PC-3 (cell line): ENCODE data around the gene CPA1. TPM values are rescaled to one million over a fixed set of nuclear protein-coding genes. Genes with fewer than 3 reads are reported as not detected.

Source experiments
- ATAC-seq: fragments of 200-7000 bp; cut with Tn5 transposase; 2 replicates; pipeline ENCODE4 v1.9.1; 2020; ENCODE audit warnings: mild to moderate bottlenecking, moderate library complexity
- BruUV-seq: library from RNA; stranded (reverse); fragments of 400-500 nt; replicated peaks from 2 replicates; lab custom pipeline; 2021; lab: Mats Ljungman, UMichigan
- CTCF ChIA-PET: fragments of 300-600 bp; sonication (Branson Sonifier 250); formaldehyde crosslinking; loops from one replicate; lab custom pipeline; 2022; ENCODE audit warnings: antibody characterized with exemption; lab: Charles Lee
- POLR2A ChIA-PET: fragments of 300-600 bp; sonication (Branson Sonifier 250); formaldehyde crosslinking; loops from one replicate; lab custom pipeline; 2022; ENCODE audit warnings: antibody characterized with exemption; ENCODE audit not compliant: unreplicated experiment; lab: Charles Lee
- DNase-seq: peaks from one replicate; pipeline ENCODE4 v3.0.0-alpha.2; 2015
- H2AFZ ChIP-seq: fragments of 300-600 bp; sonication (generic); 2 replicates; pipeline ENCODE4 v1.6.0; 2016; ENCODE audit warnings: antibody characterized with exemption, low read length
- H3F3A ChIP-seq: fragments of 300-600 bp; sonication (generic); one replicate; pipeline ENCODE4 v1.6.0; 2017; ENCODE audit warnings: antibody characterized with exemption, low read length, control low read depth, mild to moderate bottlenecking; ENCODE audit not compliant: unreplicated experiment
- H3K27ac ChIP-seq: fragments of 300-600 bp; sonication (generic); 2 replicates; pipeline ENCODE4 v1.5.1; 2016; ENCODE audit warnings: mild to moderate bottlenecking, low read length
- H3K27me3 ChIP-seq: fragments of 300-600 bp; sonication (generic); 2 replicates; pipeline ENCODE4 v1.6.1; 2016; ENCODE audit warnings: low read length, mixed read lengths
- H3K36me3 ChIP-seq: fragments of 300-600 bp; sonication (generic); 2 replicates; pipeline ENCODE4 v1.6.1; 2016; ENCODE audit warnings: low read depth, mixed run types, low read length, mixed read lengths
- H3K4me1 ChIP-seq: fragments of 300-600 bp; sonication (generic); 2 replicates; pipeline ENCODE4 v1.5.1; 2016; ENCODE audit warnings: low read length; ENCODE audit not compliant: insufficient read depth
- H3K4me2 ChIP-seq: fragments of 300-600 bp; sonication (generic); 2 replicates; pipeline ENCODE4 v1.6.0; 2016; ENCODE audit warnings: low read length
- H3K4me3 ChIP-seq: fragments of 300-600 bp; sonication (generic); 2 replicates; pipeline ENCODE4 v1.5.1; 2016; ENCODE audit warnings: mild to moderate bottlenecking, low read length, mixed read lengths
- H3K79me2 ChIP-seq: fragments of 300-600 bp; sonication (generic); 2 replicates; pipeline ENCODE4 v1.6.1; 2017; ENCODE audit warnings: low read length, mixed read lengths
- H3K9ac ChIP-seq: fragments of 300-600 bp; sonication (generic); 2 replicates; pipeline ENCODE4 v1.6.0; 2016; ENCODE audit warnings: mild to moderate bottlenecking, low read length
- H3K9me2 ChIP-seq: fragments of 300-600 bp; sonication (generic); replicated peaks from 2 replicates; pipeline ENCODE4 v1.6.1; 2016; ENCODE audit warnings: mixed run types, low read length, mixed read lengths
- H3K9me3 ChIP-seq: fragments of 300-600 bp; sonication (generic); 2 replicates; pipeline ENCODE4 v1.6.1; 2016; ENCODE audit warnings: low read length, mixed read lengths
- H4K20me1 ChIP-seq: fragments of 300-600 bp; sonication (generic); 2 replicates; pipeline ENCODE4 v1.6.1; 2016; ENCODE audit warnings: low read length, mixed read lengths
- EZH2 ChIP-seq: fragments of 300-600 bp; sonication (generic); IDR thresholded peaks from one replicate; pipeline ENCODE4 v1.6.1; 2017; ENCODE audit warnings: antibody characterized with exemption, mild to moderate bottlenecking, low read length; ENCODE audit not compliant: unreplicated experiment
- EZH2phosphoT487 ChIP-seq: fragments of 300-600 bp; sonication (generic); IDR thresholded peaks from 2 replicates; pipeline ENCODE4 v1.6.1; 2018; ENCODE audit warnings: mild to moderate bottlenecking, antibody characterized with exemption, low read length, borderline replicate concordance
- intact Hi-C: fragments of 100-400 bp; cut with micrococcal nuclease; formaldehyde crosslinking; loops from 2 replicates; pipeline ENCODE4 v1.9.0; 2023
- total RNA-seq: library from RNA; depleted of rRNA; stranded (reverse); fragments of >200 nt; gene quantifications from 2 replicates; pipeline ENCODE4 v1.2.3, GENCODE V29; 2014
- TF ChIP-seq, protein P1 (sequence below): fragments of 300-600 bp; sonication (generic); conservative IDR thresholded peaks from 2 replicates; pipeline ENCODE4 v1.5.1; 2017; ENCODE audit warnings: antibody characterized with exemption, low read depth, mild to moderate bottlenecking, low read length

CPA1 gene
- total RNA-seq, 1 experiment from 2014 or later, result not detected

DNA sequence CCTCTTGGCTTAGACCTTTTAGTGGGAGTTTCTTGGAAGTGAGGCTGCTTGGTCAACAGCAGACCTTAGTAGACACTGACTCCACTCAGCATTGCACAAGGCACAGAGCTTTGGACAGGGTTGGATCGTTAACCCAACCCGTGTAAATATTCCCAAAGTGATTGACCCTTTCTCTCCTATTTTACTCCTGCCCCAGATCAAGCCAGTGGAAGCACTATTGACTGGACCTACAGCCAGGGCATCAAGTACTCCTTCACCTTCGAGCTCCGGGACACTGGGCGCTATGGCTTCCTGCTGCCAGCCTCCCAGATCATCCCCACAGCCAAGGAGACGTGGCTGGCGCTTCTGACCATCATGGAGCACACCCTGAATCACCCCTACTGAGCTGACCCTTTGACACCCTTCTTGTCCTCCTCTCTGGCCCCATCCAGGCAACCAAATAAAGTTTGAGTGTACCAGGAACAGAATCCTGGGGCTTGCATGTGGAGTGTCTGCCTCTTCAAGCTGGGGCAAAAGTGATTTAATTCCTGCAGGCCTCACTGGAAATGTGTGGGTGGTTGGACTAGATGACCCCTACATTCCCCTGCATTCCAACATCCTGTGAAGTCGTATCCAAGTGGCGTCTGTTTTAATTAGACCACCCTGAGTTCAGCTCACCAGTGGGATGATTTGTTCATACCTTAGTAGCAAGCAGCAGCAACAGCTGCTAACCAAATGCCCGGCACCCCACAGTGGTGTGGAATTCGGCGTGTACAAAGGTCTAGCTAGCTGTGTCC lies 7.5 kb downstream of the CPA1 start:
- POLR2A ChIA-PET, result no interaction called here
- TF ChIP-seq, protein P1, sequence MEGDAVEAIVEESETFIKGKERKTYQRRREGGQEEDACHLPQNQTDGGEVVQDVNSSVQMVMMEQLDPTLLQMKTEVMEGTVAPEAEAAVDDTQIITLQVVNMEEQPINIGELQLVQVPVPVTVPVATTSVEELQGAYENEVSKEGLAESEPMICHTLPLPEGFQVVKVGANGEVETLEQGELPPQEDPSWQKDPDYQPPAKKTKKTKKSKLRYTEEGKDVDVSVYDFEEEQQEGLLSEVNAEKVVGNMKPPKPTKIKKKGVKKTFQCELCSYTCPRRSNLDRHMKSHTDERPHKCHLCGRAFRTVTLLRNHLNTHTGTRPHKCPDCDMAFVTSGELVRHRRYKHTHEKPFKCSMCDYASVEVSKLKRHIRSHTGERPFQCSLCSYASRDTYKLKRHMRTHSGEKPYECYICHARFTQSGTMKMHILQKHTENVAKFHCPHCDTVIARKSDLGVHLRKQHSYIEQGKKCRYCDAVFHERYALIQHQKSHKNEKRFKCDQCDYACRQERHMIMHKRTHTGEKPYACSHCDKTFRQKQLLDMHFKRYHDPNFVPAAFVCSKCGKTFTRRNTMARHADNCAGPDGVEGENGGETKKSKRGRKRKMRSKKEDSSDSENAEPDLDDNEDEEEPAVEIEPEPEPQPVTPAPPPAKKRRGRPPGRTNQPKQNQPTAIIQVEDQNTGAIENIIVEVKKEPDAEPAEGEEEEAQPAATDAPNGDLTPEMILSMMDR, result no peak
- TF ChIP-seq EZH2, result no peak
- TF ChIP-seq EZH2phosphoT487, result no peak
- CTCF ChIA-PET, result no interaction called here

GRCh38 chr7:130388671-130389070 lies 8.4 kb downstream of the CPA1 start:
- no peak overlapping the region for H3K27ac ChIP-seq
- H3K9me3 ChIP-seq, result no peaks in the 10 kb centered on the region
- no peaks in the 10 kb centered on the region for H3K9me2 ChIP-seq
- H3K27me3 ChIP-seq, result no peaks in the 10 kb centered on the region
- CTCF ChIA-PET, result no interaction called here
- no peaks in the 10 kb centered on the region for H3K4me1 ChIP-seq
- no peaks in the 10 kb centered on the region for H4K20me1 ChIP-seq
- H3K36me3 ChIP-seq, result no peaks in the 10 kb centered on the region
- TF ChIP-seq EZH2, result no peak
- TF ChIP-seq EZH2phosphoT487, result no peak
- intact Hi-C loops, result no loop called here
- no peaks in the 10 kb centered on the region for H3F3A ChIP-seq
- POLR2A ChIA-PET, result no interaction called here
- H3K4me2 ChIP-seq, result no peak overlapping the region
- ATAC-seq (no peak), DNase-seq (no peak)
- H2AFZ ChIP-seq, result no peak overlapping the region
- BruUV-seq, result no TSS peak
- H3K79me2 ChIP-seq, result no peaks in the 10 kb centered on the region
- no peak overlapping the region for H3K4me3 ChIP-seq
- no peak overlapping the region for H3K9ac ChIP-seq

More for the DNA sequence above, 7.5 kb downstream of the CPA1 start:
- Histone ChIP-seq H3K27me3 (no peaks in the 10 kb centered on the region), H3K9me2 (no peaks in the 10 kb centered on the region), H2AFZ (no peak overlapping the region), H3F3A (no peaks in the 10 kb centered on the region), H4K20me1 (no peaks in the 10 kb centered on the region), H3K9me3 (no peaks in the 10 kb centered on the region), H3K9ac (no peak overlapping the region), H3K4me3 (no peak overlapping the region), H3K79me2 (no peaks in the 10 kb centered on the region), H3K4me2 (no peak overlapping the region), H3K4me1 (no peaks in the 10 kb centered on the region), H3K27ac (no peak overlapping the region), H3K36me3 (no peaks in the 10 kb centered on the region)
- no TSS peak for BruUV-seq
- no peak for DNase-seq
- intact Hi-C loops, result no loop called here
- ATAC-seq, result no peak

- POLR2A ChIA-PET, result no interaction called here
- intact Hi-C loops, result no loop called here
- no peaks in the 10 kb centered on the region for H3F3A ChIP-seq
- no peaks in the 10 kb centered on the region for H3K27me3 ChIP-seq
- H2AFZ ChIP-seq, result no peak overlapping the region
- H3K9me2 ChIP-seq, result no peaks in the 10 kb centered on the region
- no peak for TF ChIP-seq EZH2phosphoT487
- TF ChIP-seq, protein P1, result no peak
- TF ChIP-seq EZH2, result no peak
- no peak overlapping the region for H3K9ac ChIP-seq
- no peaks in the 10 kb centered on the region for H3K4me1 ChIP-seq
- BruUV-seq, result no TSS peak
- no peak for DNase-seq
- CTCF ChIA-PET, result no interaction called here
- H4K20me1 ChIP-seq, result no peaks in the 10 kb centered on the region
- H3K9me3 ChIP-seq, result no peaks in the 10 kb centered on the region
- H3K4me3 ChIP-seq, result no peak overlapping the region
- no peak overlapping the region for H3K27ac ChIP-seq
- no peak overlapping the region for H3K4me2 ChIP-seq
- no peaks in the 10 kb centered on the region for H3K79me2 ChIP-seq
- no peaks in the 10 kb centered on the region for H3K36me3 ChIP-seq
- no peak for ATAC-seq
Measured at GRCh38 chr7:130390486-130390885, 10.2 kb downstream of the CPA1 start.
